ENCODE results near the gene CTRL. TPM values are rescaled to one million over a fixed set of nuclear protein-coding genes. Genes with fewer than 3 reads are reported as not detected.
"Not testable (repeated sequence)": the region's sequence is repeated elsewhere in the genome, so short reads cannot be mapped to it uniquely, and the experiment has no call there.

CTRL gene
- total RNA-seq, 1 donor from 2014 or later, result 1.3 TPM

GRCh38 chr16:67942510-67943255 lies 11.0 kb upstream of the CTRL start:
- no peak for DNase-seq (ENCODE audit: low read depth)

- DNase-seq (ENCODE audit: low read depth), result peak; percentile 40
Observed at GRCh38 chr16:67942200-67942509, 10.5 kb upstream of the CTRL start.

GRCh38 chr16:67941469-67942199 lies 10.0 kb upstream of the CTRL start:
- DNase-seq (ENCODE audit: low read depth), result no peak

- no peak for DNase-seq (ENCODE audit: low read depth)
Observed at GRCh38 chr16:67940446-67941089, 8.9 kb upstream of the CTRL start.

- peak; percentile 36 for DNase-seq (ENCODE audit: low read depth)
Observed at GRCh38 chr16:67939507-67940445, 8.1 kb upstream of the CTRL start.

- DNase-seq (ENCODE audit: low read depth), result not testable (repeated sequence)
Observed at GRCh38 chr16:67937713-67938112, 6.1 kb upstream of the CTRL start.

GRCh38 chr16:67936880-67937605 lies 5.4 kb upstream of the CTRL start:
- DNase-seq (ENCODE audit: low read depth), result peak; percentile 67

GRCh38 chr16:67936124-67936879 lies 4.6 kb upstream of the CTRL start, which contains the start of gene PSMB10:
Gene PSMB10 (minus strand): TSS chr16:67936850. CDS start chr16:67936749, 101 bp downstream.
- peak; percentile 54 for DNase-seq (ENCODE audit: low read depth)

- DNase-seq (ENCODE audit: low read depth), result peak; percentile 92
Observed at GRCh38 chr16:67935402-67936123, 3.9 kb upstream of the CTRL start.

GRCh38 chr16:67935101-67935401 lies 3.4 kb upstream of the CTRL start:
- DNase-seq (ENCODE audit: low read depth), result no peak

GRCh38 chr16:67934306-67935100 lies 2.8 kb upstream of the CTRL start:
- peak; percentile 36 for DNase-seq (ENCODE audit: low read depth)

- no peak for DNase-seq (ENCODE audit: low read depth)
Observed at GRCh38 chr16:67933805-67934204, 2.1 kb upstream of the CTRL start.

GRCh38 chr16:67932462-67932840 lies 789 bp upstream of the CTRL start:
- DNase-seq (ENCODE audit: low read depth), result no peak

GRCh38 chr16:67930678-67931211 lies 917 bp downstream of the CTRL start:
- no peak for DNase-seq (ENCODE audit: low read depth)

- no peak for DNase-seq (ENCODE audit: low read depth)
Observed at GRCh38 chr16:67930191-67930590, 1.5 kb downstream of the CTRL start.

- DNase-seq (ENCODE audit: low read depth), result peak; percentile 66
Observed at GRCh38 chr16:67928561-67929364, 2.9 kb downstream of the CTRL start.

- no peak for DNase-seq (ENCODE audit: low read depth)
Observed at GRCh38 chr16:67928147-67928546, 3.5 kb downstream of the CTRL start.
